HCT116 (cell line): ENCODE data around the gene AMMECR1.

Experiments
- CEBPB ChIP-seq: IDR thresholded peaks from 2 replicates; pipeline ENCODE4 v1.6.1; 2012; ENCODE audit warnings: low read depth
- CTCF ChIP-seq, 3 experiments: fragments of 200-600 bp in 1 of 3; sonication (generic) in 1 of 3; IDR thresholded peaks in 2 of 3; conservative IDR thresholded peaks in 1 of 3; 2 replicates each; pipeline ENCODE4 v1.5.1; 2012 to 2017; ENCODE audit warnings: low read depth in 2 of 3, low read length in 2 of 3, antibody characterized with exemption in 1 of 3, borderline replicate concordance in 1 of 3, control low read depth in 1 of 3, mild to moderate bottlenecking in 1 of 3, mixed read lengths in 1 of 3, mixed run types in 1 of 3, moderate library complexity in 1 of 3; ENCODE audit not compliant: insufficient read depth in 1 of 3
- EGR1 ChIP-seq: IDR thresholded peaks from 2 replicates; pipeline ENCODE4 v1.6.1; 2012; ENCODE audit warnings: low read depth
- EZH2 ChIP-seq: fragments of 200-600 bp; sonication (generic); IDR thresholded peaks from 2 replicates; pipeline ENCODE4 v1.6.1; 2017; ENCODE audit warnings: antibody characterized with exemption, mixed run types
- EZH2phosphoT487 ChIP-seq: fragments of 200-600 bp; IDR thresholded peaks from 2 replicates; pipeline ENCODE4 v1.6.1; 2018; ENCODE audit warnings: antibody characterized with exemption, borderline replicate concordance
- FOSL1 ChIP-seq: IDR thresholded peaks from 2 replicates; pipeline ENCODE4 v1.6.1; 2012; ENCODE audit warnings: low read depth
- POLR2A ChIP-seq: IDR thresholded peaks from 2 replicates; pipeline ENCODE4 v1.7.0; 2011; ENCODE audit warnings: borderline replicate concordance; ENCODE audit not compliant: insufficient read depth, insufficient read length; ENCODE audit errors: extremely low read depth
- POLR2AphosphoS5 ChIP-seq: IDR thresholded peaks from 2 replicates; pipeline ENCODE4 v1.6.1; 2011; ENCODE audit warnings: mild to moderate bottlenecking, low read depth, low read length, moderate library complexity
- RAD21 ChIP-seq: IDR thresholded peaks from 2 replicates; pipeline ENCODE4 v1.6.1; 2012; ENCODE audit warnings: low read depth, mild to moderate bottlenecking
- SIN3A ChIP-seq: IDR thresholded peaks from 2 replicates; pipeline ENCODE4 v1.6.1; 2012; ENCODE audit warnings: low read depth
- YY1 ChIP-seq: IDR thresholded peaks from 2 replicates; pipeline ENCODE4 v1.6.1; 2011; ENCODE audit warnings: low read length, low read depth, moderate library complexity, mild to moderate bottlenecking; ENCODE audit not compliant: insufficient replicate concordance; ENCODE audit errors: extremely low read depth
- ZBTB33 ChIP-seq: IDR thresholded peaks from 2 replicates; pipeline ENCODE4 v1.6.1; 2011; ENCODE audit warnings: mild to moderate bottlenecking, low read length, moderate library complexity; ENCODE audit not compliant: insufficient replicate concordance; ENCODE audit errors: extremely low read depth

- TF ChIP-seq POLR2AphosphoS5 (no peak), CTCF (IDR thresholded peaks at IDR 0.05 in 2 of 3, conservative IDR thresholded peaks at IDR 0.05 in 1 of 3; ENCODE audit: borderline replicate concordance in 1 of 3, insufficient read depth in 1 of 3, low read depth in 2 of 3, low read length in 2 of 3) (no peak), FOSL1 (no peak), YY1 (no peak), EZH2 (no peak), POLR2A (no peak), EGR1 (no peak), ZBTB33 (no peak), SIN3A (no peak), RAD21 (no peak), CEBPB (no peak), EZH2phosphoT487 (no peak)
Measured at GRCh38 chrX:110284159-110284558, 33.7 kb downstream of the AMMECR1 start.
